NCI-H748 (cell line): ENCODE measurements around the gene COIL.

Experiments used
- DNase-seq: peaks from one replicate; lab custom pipeline; 2025; ENCODE audit not compliant: unreplicated experiment; lab: John Stamatoyannopoulos, UW

Gene COIL

DNA sequence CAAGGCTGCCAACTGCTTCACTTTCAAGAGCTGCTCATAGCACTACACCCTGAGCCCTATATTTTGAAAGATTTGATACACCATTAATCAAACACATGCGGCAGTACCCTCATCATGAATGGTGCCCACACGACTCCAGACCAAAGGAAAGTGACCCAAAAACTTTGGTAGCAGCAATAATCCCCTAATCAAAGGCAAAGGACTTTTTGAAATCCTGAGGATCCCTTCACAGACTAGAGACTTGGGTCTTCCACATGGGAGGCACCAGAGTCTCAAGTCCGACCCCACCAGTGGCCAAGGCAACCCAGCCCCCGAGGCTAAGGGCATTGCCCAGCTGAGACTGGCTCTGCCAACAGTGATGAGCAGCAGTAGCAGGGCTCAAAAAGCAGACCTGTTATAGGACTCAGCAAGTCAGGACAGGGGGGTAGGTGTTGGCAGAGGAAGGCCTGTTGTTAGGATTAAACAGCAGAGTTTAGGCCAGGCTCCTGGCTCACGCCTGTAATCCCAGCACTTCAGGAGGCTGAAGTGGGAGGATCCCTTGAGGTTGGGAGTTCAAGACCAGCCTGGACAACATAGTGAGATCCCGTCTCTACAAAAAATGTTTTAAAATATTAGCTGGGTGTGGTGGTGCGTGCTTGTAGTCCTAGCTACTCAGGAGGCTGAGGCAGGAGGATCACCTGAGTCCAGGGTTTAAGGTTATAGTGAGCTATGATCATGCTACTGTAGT is 50.2 kb downstream of the COIL start:
- DNase-seq: no peak

DNA sequence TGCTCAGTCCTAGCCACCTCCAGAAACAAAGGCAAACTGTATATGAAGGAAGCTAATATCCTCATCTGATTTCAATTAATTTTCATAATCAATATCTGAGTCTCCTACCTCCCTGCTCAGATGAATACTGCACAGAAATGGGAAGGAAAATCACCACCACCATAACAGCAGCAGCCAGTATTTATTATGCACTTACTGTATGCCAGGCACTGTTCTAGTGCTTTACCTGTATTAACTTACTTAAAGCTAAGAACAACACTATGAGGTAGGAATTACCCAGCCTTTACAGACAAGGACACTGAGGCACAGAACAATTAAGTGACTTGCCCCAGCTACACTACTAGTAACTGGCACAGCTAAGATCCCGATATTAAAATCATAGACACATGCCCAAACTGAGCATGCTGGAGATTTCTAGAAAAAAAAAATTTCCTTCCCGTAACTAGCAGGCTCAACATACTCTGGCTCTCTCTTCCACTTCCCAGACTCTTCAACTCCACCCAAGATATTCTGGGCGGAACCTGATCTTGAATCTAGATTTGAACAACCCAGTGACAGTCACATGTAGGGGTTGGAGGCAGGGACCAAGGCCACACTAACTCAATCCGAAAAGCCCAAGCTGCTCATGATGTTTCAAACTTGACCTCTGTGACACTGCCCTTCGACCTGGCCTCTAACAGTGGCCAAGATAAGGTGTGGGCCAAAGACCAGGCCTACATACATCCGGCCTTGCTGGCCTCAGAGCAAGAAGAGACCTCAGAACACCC is 50.9 kb downstream of the COIL start:
- DNase-seq: no peak

GRCh38 chr17:56908001-56908542 is 52.8 kb downstream of the COIL start:
- DNase-seq: no peak

DNA sequence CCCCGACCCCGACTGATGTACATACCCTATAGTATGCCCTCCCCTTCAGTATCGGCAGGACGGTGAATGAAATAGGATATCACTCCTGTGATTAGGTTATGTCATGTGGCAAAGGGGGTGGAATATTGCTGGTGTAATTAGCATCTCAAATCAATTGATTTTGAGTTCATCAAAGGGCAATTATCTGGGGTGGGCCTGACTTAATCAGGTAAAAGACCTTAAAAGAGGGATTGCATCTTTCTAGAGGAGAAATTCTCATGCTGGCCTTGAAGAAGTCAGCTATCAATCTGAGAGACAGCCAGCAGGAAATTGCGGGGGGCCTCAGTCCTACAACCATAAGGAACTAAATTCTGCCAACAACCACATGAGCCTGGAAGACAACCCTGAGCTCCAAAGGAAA is 57.3 kb downstream of the COIL start:
- no peak for DNase-seq

GRCh38 chr17:56902348-56902747 is 58.5 kb downstream of the COIL start:
- DNase-seq: no peak

- no peak for DNase-seq
Measured at GRCh38 chr17:56899403-56899802, 61.4 kb downstream of the COIL start.

GRCh38 chr17:56898874-56899273 is 62.0 kb downstream of the COIL start:
- no peak for DNase-seq

- DNase-seq: no peak
Measured at GRCh38 chr17:56897646-56898424, 63.0 kb downstream of the COIL start.

- no peak for DNase-seq
Measured at GRCh38 chr17:56896968-56897359, 63.9 kb downstream of the COIL start.

GRCh38 chr17:56896217-56896967 is 64.5 kb downstream of the COIL start:
- no peak for DNase-seq

- DNase-seq: no peak
Measured at GRCh38 chr17:56894859-56895455, 65.9 kb downstream of the COIL start.

GRCh38 chr17:56893503-56893902 is 67.3 kb downstream of the COIL start:
- DNase-seq: no peak

DNA sequence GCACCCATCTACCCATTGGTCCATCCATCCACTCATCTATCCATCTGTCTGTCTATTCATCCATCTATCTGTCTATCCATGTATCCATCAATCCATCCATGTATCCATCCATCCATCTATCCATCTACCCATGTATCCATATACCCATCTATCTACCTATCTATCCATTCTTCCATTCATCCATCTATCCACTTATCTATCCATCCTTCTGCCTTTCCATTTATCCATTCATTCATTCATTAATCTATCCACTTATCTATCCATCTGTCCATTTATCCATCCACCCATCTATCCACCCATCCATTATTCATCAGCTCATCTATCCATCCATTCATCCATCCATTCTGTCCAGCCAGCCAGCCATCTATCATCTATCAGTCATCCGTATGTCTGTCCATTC is 68.5 kb downstream of the COIL start:
- DNase-seq: no peak

GRCh38 chr17:56891751-56892150 is 69.1 kb downstream of the COIL start:
- DNase-seq: no peak

DNA sequence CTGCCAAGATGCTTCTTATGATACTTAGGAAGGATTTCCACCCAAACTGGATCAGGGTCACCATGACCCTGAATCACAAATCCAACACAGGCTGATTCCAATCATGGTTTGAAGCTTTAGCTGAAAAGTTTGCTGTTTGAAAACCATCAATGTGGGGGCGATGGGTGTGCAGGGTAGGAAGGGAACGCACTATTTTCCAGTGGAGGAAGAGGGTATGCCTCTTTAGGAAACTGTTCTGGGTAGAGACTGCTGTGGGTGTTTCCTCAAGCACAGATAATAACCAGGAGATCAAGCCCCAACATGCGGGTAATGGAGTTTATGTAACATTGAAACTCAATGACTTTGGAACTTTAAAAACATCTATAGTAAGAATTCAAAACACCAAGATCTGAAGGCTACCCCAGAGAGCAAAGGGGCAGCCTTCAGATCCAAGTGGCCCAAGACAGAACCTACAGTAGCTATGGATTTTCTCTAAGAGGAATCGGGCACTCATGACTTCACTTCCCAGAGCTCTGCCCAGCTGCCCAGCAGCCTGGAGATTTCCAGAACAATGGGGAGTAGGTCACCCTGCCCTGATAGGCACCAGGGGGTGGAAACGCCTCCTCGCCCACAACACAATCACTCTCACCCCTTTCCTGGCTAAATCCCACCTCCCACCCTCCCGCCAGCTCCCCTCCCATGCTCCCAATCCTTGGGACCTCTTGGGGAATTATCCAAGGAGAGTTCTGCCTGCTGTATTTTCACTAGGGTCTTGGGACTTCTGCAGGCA is 69.8 kb downstream of the COIL start:
- DNase-seq: no peak

- no peak for DNase-seq
Measured at GRCh38 chr17:56890390-56890789, 70.5 kb downstream of the COIL start.
